ENCODE results near the gene CLDND2. TPM values are rescaled to one million over a fixed set of nuclear protein-coding genes. Genes with fewer than 3 reads are reported as not detected.

CLDND2 gene
- total RNA-seq, 1 experiment from 2014 or later: not detected

DNA sequence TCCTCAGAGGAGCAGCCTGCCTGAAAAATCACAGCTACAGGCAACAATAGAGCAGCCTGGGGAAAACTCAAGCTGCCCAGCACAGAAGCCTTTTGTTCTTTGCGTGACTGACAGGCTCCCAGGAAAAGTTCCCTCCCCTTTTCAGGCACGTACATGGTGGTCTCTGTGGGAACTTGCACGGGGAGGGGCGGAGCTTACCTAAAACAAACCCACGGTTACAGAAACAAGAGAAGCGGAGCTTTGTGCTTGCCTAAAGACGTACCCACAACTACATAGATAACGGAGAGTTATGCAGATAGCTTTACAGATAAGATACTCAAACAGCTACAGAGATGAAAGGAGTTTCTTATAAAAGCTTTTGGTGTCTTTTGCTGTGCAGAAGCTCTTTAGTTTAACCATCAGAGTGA, 14.1 kb downstream of the CLDND2 start:
- Histone ChIP-seq H3K9ac (ENCODE audit: extremely low read depth, insufficient read length, low read length) (no peak overlapping the region), H4K91ac (ENCODE audit: insufficient read length, low read depth, low read length) (no peak overlapping the region), H3K79me1 (ENCODE audit: insufficient read depth, low read depth, low read length, poor library complexity, severe bottlenecking) (no peaks in the 10 kb centered on the region), H3K23me2 (ENCODE audit: insufficient read length, low read depth, low read length, poor library complexity, severe bottlenecking) (no peaks in the 10 kb centered on the region), H3K23ac (ENCODE audit: insufficient read length, low read depth, low read length) (no peak overlapping the region), H3K4ac (ENCODE audit: low read depth, low read length) (no peak overlapping the region), H3K79me2 (ENCODE audit: insufficient read depth, low read length) (no peaks in the 10 kb centered on the region), H2BK12ac (ENCODE audit: insufficient read length, low read depth, low read length) (no peak overlapping the region), H4K8ac (replicated peaks; ENCODE audit: insufficient read length, low read depth, low read length) (no peak overlapping the region), H3K27me3 (ENCODE audit: insufficient read depth, low read length) (no peaks in the 10 kb centered on the region), H2BK5ac (ENCODE audit: insufficient read length, low read length) (no peak overlapping the region), H3K18ac (ENCODE audit: insufficient read length, low read depth, low read length) (no peak overlapping the region), H3K4me1 (ENCODE audit: insufficient read depth, low read length) (no peaks in the 10 kb centered on the region), H3K14ac (ENCODE audit: insufficient read depth, low read length) (no peak overlapping the region), H2BK120ac (ENCODE audit: low read depth, low read length, poor library complexity, severe bottlenecking) (no peak overlapping the region), H2BK20ac (ENCODE audit: low read depth, low read length, poor library complexity, severe bottlenecking) (no peak overlapping the region), H3K4me2 (ENCODE audit: insufficient read depth, insufficient read length, low read length) (peak overlapping the region; percentile 20), H3K9me3 (ENCODE audit: control insufficient read depth, low read depth, low read length) (no peaks in the 10 kb centered on the region), H4K5ac (ENCODE audit: insufficient read length, low read depth, low read length) (no peak overlapping the region), H3K56ac (ENCODE audit: insufficient read length, low read depth, low read length) (no peak overlapping the region), H3T11ph (ENCODE audit: low read length) (no peak overlapping the region), H4K20me1 (ENCODE audit: control insufficient read depth, insufficient read depth, insufficient read length) (no peaks in the 10 kb centered on the region), H2AFZ (ENCODE audit: low read length) (no peak overlapping the region), H2AK5ac (ENCODE audit: insufficient read length, low read length) (no peak overlapping the region), H3K27ac (ENCODE audit: insufficient read length, low read depth, low read length) (no peak overlapping the region), H2BK15ac (ENCODE audit: low read depth, low read length) (no peak overlapping the region)
- peaks cover 13 to 21% of the 10 kb centered on the region in 2 experiments for H3K4me1 Mint-ChIP-seq
- TF ChIP-seq CTCF (conservative IDR thresholded peaks at IDR 0.05): no peak
- no peaks in the 10 kb centered on the region for H3K9me3 Mint-ChIP-seq
- peak overlapping the region in 1 of 3 experiments; percentile 82; a peak in 1 of 7 replicates for H3K27ac Mint-ChIP-seq
- peak; percentile 73 for DNase-seq
- WGBS (ENCODE audit: extremely low coverage, insufficient read length, low lambda C conversion rate): no CpG with 5 or more reads among the region's 8 CpGs
- peaks cover 4 to 22% (median 7%) of the 10 kb centered on the region in 3 experiments; a peak in 6 of 7 replicates for H3K36me3 Mint-ChIP-seq (ENCODE audit: insufficient read depth in 1 of 3, low read depth in 3 of 3)
- no peak overlapping the region for H3K4me3 Mint-ChIP-seq
- no peaks in the 10 kb centered on the region for H3K27me3 Mint-ChIP-seq (ENCODE audit: low read depth)

All from H9 (cell line).